ENCODE results near the gene EMC6.

EMC6 gene

DNA sequence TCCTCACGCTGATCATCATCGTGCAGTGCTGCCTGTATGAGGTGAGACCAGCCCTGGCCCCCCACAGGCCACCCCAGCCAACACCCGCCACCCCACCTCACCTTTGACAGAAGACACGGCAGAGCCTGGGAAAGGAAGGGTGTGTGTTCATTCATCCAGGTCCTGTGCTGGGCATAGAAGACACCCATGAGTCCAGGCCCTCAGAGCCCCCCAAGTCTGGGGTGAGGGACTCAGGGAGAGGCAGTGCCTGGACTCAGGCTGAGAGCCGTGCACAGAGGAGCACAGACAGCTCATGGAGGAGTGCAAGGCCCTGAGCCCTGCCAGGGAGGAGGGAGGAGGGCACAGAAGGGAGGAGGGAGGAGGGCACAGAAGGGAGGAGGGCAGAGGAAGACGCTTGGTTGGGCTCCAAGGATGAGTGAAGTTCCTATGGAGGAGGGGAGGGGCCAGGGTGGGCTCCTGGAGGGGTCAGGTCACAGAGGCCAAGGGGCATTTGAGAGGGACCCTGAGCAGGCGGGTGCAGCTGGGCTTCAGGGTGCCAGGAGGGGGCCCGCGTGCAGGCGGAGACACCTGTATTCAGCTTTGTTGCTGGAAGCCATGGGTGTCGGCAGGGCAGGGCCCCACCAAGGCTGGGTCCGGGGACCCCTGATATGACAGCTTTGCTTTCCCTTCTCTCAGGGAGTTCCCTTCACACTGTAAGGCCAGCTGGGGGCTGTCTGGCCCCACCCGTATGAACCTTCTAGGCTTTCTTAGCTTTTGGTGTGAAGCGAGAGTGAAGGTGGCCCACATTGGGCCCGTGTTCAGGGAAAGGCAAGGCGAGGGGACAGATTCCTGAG lies 11.6 kb upstream of the EMC6 start:
- DNase-seq = no peak

DNA sequence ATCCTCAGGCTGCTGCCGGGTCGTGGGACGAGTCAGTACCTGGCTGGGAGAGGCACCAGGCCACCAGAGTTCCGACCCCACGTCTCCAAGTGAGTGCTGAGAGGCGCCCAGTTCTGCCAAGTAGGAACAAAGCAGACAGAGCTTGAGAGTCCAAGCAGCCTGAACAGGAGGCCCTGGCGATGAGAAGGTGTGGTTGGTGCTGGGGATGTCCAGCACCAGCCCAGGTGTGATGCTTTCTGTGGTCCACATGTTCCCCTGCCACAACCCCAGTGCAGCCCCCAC lies 11.1 kb upstream of the EMC6 start:
- no peak for DNase-seq

DNA sequence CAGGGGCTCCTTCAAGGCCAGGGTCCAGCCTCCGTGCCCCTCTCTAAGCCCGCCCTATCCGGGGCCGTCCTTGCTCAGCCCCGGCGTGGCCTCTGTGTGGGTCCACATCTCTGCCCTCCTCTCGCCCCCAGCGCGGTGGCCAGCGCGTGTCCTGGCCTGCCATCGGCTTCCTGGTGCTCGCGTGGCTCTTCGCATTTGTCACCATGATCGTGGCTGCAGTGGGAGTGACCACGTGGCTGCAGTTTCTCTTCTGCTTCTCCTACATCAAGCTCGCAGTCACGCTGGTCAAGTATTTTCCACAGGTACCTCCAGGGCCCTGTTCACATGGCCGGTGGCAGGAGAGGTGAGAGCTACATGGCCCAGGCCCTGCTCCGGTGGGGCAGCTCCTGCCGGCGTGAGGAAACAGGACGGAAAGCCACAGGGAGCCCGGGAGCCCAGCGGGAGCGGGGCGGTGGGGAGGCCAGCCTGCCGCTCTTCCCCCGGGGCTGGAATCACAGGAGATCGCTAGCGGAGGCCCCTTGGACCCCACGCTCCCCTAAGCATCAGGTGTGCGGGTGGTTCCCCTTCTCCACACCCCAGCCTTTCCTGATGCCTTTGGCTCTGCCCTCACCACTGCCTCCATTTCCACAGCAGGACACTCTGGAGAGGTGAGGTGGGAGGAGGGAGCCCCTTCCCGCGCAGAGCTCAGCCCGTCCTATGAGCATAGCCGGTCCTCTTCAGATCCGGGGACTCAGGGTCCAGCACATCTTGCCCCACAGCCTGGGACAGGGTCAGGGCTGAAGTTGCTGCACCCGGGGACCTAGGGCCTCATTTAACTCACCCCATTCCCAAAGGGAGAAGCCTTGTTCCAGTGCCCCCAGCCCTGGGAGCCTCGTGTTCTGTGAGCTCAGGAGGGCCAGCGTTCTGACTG lies 10.5 kb upstream of the EMC6 start:
- DNase-seq = no peak

DNA sequence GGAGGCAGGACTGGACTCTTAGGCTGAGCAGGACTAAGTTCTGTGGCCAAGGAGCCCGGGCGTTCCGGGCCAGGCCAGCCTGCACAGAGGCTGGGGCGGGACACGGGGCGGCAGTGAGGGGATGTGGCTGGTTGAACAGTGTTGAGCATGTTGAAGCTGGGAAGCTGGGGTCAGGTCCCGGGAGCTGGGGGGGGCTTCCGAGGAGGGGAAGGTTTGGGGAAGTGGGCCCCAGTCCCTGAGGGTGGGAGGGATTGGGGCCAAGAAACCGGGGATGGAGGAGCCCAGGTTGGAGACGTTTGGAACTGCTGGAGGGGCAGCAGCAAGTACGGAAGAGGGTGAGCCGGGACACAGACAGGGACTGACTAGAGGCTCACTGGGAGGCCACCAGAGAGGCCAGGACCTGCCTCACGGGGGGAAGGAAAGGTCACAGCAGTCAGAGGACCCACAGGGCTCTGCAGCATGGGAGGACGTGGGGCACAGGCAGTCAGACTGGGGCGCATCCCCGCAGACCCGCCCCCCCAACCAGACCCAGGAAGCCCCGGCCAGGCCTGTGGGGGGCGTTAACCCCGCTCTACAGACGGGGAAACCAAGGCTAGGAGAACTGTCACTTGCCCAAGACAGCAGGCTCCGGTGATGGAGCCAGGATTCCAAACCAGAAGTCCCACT lies 9.7 kb upstream of the EMC6 start:
- DNase-seq = no peak

DNA sequence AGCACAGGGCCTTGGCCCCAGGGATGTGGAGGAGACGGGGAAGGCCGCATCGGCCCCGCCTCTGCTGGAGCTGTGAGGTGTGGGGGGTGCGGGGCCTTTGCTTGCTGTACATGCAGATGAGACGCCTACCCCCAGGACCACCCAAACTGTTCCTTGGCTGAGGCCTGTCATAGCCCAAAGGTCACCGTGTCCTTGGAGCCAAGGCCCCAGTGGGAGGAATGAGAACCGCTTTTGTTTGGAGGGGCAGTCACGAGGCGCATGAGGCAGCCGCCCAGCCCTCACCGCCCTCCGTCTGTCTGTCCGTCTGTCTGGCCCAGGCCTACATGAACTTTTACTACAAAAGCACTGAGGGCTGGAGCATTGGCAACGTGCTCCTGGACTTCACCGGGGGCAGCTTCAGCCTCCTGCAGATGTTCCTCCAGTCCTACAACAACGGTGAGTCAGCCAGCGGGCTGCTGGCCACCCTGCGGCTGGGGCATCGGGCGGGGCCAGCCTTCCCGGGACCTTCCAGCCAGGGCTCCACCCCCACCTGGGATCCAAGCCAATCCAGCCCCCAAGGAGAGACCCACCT lies 9.0 kb upstream of the EMC6 start:
- DNase-seq = no peak

DNA sequence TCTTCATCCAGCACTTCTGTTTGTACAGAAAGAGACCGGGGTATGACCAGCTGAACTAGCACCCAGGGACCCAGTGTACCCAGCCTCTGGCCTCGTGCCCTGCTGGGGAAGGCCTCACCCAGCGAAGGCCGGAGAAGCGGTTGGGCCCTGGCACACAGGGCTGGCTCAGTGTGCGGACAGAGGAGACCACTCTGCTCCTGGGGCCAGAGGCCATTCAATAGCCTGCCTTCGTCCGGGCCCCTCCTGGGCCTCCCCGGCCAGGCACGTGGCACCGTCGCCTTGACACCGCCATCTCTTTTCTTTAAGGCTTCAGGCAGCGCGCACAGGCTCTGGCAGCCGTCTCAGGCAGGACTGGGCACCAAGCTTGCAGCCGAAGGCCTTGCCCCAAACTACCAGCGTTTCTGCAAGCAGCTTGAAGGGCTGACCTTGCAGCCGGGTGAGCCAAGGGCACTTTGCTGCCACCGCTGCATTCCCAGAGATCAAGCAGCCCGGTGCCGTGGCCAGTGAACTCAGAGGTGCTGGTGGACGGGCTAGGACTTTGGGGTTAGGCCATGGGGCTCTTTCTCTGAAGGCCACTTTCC lies 8.2 kb upstream of the EMC6 start:
- no peak for DNase-seq

DNA sequence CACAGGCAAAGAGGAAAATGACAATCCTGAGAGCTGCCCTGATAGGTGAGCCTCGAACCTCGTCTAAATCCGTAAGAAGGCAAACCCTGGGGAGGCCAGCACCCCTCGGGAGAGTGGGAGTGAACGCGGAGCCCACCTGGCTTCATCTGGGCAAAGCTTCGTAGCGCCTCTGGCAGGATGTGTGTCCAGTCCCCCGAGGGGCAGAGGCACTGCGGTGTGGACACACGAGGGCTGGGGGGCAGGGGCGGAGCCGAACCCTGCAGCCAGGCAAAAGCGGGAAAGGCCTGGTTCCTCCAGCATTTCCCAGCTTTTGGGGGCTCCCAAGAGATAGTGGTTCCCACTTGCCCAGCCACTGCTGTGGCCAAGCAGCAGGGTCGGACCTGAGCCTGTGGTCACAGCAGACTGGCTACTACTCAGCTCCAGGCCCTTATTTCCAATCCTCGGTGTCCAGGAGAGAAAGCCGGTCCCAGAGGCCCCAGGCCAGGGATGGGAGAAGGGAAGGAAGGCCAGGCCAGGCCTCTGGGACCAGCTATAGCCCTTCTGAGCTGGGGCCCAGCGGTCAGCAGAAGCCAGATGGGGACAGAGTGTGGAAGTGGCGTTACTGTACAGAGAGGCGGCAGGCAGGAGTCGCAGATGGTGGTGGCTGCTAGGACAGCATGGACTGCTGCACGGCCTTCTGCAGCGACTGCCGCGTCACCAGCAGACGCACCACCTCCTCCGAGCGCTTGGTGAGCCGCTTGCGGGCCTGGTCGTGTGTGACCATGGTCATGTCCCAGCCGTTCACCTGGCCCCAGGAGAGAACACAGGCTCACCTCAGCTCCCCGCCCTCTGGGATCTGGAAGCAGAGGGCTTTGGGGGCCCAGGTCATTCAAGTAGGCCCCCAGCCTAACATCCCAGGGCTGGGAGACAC lies 5.3 kb upstream of the EMC6 start:
- DNase-seq = no peak

DNA sequence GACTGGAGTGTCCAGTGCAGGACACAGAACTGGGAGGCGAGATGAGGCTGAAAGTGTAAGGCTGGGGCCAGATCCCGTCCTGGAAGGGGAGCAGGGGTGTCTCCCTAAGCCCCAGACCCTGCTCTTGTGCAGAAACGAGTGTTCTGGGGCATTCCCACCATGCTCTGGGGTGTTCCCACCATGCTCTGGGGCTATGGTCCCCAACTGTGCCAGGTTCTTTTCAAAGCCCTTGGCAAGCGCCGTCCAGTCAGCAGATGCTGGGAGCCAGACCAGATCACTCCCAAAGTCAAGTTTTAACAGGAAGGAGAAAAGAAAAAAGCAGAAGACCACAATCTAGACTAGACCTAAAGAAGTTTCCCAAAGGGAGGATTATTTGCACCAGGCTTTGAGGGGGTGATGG lies 2.8 kb upstream of the EMC6 start:
- no peak for DNase-seq

DNA sequence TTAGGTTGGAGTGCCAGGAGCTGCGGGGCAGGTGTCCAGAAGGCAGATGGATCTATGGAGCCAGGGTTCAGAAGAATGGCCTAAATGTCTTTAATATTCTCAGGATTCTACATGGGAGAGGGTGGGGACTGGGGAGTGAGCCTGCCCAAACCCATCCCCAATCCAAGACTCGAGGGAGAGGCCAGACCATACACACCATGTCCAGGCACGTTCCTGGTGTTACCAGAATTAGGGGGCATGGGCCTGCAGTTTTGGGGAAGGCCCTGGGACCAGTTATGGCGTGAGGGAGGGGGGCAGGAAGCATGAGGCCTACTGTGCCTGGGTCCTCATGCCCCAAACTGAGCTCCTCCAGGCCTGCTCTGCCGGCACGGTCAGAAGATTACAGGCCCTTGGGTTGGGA lies 2.1 kb upstream of the EMC6 start:
- no peak for DNase-seq

DNA sequence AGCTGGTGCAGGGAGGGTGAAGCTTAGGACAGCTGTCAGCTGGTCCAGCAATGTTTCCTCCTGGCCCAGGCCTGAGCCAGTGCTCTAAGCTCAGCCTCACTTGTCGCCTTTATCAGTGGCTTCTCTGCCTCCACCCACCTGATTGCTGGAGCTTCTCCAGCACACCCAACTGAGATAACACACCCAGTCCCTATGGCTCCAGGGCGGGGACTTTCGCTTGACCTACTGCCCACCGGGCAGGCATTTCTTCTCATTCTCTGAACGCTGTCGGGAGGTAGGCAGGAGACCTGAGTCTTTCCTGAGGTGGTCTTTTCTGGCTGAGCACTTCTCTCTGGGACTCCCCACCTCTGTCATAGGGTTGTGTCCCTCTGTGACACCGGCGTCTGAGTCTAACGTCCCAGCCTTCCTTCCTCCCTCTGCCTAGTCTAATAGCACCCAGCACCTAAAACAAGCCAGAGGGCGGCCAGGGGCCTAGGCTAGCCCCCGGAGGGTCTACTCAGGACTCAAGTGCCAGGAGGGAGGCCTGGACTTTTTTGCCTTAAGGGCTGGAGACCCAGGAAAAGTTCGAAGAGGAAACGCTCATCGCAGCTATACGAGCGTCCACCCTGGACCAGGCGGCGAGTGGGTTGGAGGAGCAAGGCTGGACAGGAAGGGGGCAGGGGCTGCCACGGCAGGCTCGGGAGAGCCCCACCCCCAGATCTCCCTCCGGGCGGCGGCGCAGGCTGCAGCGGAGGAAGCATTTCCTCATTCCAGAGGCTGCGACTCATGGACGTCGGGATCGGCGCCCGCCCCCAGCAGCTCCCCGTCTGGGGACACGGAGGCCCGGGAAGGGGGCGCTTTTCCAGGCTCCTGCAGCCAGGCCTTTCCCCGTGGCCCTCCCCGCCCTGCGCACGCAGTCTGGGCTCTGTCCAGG lies 990 bp upstream of the EMC6 start:
- DNase-seq = no peak

DNA sequence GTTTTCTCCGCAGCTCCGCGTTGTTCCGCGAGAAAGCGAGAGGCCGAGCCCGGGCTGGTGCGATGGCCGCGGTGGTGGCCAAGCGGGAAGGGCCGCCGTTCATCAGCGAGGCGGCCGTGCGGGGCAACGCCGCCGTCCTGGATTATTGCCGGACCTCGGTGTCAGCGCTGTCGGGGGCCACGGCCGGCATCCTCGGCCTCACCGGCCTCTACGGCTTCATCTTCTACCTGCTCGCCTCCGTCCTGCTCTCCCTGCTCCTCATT lies 404 bp downstream of the EMC6 start:
- no peak for DNase-seq

DNA sequence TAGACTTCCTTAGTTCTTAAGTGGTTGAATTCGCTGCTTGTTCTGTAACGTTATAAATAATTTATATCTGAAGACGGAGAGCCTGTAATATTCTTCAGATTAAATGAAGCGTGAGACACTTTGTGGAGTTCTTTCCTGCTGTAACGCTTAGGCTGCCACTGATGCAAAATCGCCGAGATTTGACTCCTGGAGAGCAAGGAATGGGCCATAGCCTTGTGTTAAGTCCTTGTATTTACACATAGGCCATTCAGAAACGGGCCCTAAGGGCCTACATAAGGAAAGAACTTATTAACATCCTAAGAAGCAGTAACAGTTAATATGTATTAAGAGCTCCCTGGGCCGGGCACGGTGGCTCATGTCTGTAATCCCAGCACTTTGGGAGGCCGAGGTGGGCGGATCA lies 936 bp downstream of the EMC6 start:
- DNase-seq = no peak

DNA sequence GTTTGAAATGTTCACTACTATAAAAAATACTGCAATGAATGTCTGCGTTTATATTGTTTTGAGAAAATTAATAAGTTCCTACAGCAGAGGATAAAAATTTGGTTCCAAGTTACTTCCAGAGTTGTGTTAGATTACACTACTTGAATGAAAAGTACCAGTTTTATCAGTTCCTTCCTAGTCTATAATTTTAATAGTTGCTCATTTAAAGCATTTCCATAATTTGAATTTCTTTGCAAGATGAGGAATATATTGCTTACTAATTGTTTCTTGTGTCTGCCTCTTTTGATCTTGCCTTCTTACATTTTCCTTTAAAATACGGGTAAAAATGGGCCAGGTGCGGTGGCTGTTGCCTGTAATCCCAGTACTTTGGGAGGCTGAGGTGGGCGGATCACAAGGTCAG lies 4.0 kb downstream of the EMC6 start:
- no peak for DNase-seq

DNA sequence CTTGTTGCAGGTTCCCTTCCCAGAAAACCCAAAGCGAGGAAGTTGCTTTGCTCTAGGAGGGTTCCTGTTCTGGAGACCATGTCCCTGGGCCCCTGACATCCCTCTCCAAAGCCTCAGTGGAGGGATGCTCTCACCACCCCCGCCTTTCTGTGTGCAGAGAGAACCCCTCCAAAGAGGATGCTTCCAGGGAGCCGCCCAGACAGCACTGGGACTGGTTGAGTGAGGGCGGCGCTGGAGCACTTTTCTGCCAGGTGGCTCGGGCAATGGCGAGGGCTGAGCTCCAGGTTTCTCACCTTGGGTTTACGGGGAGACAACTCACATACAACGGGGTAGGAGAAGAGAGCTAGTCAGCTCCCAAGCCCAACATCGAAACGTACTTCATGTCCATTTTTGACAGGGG lies 7.3 kb downstream of the EMC6 start:
- no peak for DNase-seq

DNA sequence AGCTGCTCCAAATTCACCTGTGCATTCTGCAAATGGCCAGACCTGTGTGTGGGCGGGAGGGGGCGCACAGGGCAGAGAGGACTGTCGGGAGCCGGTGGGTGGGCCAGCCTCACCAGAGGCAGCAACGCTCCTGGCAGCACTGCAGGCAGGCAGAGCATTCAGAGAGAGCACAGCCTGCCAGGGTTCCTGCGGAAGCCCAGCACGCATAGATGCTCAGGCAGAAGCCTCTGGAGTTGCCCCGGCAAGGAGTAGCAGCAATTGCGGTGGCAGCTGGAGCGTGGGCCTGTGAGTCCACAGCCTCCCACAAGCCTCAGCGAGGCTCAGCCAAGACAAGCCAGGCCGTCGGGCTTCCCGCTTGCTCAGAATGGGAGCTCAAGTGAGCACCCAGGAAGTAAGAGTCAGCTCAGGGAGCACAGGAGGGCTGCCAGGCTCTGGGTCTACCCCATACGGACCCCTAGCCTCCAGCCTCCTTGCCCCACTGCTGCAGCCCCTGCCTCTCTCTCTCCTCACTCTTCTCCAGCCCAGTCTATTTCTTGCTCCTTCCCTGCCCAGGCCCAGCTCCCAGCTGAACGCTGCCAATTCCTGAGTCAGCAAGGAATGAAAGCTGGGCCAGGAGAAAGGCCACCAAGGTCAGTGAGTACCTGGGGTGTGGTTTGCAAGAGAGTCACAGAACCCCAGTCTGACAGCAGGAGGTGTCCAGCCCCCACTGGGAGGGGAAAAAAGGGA lies 9.6 kb downstream of the EMC6 start:
- no peak for DNase-seq

DNA sequence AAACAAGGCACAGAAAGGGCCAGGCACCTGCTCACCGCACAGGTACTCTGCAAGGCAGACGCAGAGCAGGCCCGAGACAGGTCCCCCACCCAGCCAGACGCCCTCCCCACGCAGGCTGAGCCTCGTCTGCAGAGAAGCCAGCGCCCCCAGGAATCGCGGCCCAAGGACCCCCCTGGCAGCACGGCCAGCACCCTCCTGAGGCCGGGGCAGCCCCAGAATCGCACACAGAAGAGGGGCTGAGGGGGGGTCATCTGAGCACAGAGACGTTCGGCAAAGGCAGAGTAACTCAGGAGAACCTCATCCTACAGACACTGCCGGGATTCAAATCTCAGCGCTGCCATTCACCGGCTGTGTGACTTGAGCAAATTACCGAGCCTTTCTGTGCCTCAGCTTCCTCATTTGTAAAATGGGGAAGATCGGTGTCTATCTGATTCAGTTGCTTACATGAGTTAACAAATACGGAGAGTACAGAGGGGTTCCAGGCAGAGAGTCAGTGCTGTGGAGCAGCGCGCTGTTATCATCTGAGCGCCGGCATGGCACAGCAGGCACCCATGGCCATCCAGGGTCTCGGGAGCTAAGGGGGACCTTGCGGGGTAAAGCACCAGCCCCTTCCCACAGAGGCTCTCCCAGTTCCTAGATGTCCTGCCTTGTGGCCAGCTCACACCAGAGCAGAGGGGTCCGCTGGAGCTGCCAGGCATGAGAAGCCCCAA lies 10.4 kb downstream of the EMC6 start:
- no peak for DNase-seq

DNA sequence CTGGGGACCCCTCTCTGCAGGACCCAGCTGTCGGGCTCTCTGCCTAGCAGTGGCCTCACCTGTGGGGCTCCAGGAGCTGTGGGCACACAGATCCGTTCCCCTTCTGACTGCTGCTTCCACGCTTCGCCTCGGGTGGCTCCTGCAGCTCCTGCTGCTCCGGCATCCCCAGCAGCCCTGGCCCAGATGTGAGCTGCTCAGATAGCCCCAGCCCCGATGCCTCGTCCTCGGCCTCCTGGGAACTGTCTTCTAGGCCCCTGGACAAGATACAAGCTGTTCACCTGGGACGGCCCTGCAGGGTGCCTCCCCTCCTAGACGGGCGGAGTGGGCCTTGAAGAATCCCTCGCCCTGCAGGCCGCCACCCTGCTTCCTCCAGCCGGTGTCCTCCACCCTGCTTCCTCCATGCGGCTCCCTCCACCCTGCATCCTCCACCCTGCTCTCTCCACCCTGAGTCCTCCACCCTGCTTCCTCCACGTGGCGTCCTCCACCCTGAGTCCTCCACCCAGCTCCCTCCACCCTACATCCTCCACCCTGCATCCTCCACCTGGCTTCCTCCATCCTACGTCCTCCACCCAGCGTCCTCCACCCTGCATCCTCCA lies 11.0 kb downstream of the EMC6 start:
- no peak for DNase-seq

DNA sequence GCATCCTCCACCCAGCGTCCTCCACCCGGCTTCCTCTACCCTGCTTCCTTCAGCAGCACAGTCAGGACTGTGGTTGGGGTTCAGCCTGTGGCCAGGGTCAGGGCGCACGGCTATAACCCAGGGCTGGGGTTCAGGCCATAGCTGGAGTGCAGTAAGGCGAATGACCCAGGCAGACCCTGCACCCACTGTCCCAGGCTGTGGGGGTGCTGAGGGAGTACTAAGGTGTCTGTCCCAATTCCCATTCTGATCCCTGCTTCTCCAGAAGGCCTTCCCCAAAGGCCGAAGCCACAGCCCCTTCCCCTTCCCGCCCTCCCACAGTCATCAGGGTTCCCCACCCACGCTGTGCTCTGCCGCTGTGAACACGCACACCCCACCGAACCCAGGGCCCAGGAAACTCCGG lies 12.4 kb downstream of the EMC6 start:
- DNase-seq = no peak

DNA sequence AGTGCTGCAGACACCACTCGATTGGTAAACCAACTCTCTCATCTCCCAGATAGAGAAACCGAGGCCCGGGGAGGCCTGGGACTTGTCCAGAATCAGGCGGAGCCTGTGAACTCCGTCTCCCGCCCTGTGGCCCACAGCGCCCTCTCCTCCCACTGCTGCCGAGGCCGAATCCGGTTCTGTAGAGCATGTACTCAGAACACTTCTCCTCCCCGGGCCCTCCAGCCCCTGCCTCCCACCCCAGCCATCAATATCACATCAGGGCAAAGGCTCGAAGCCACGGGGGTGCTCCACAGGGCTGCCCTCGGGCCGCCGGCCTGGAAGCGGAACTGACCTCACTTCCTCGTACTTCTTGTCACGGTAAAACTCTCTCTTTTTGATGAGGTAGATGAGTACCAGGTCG lies 13.0 kb downstream of the EMC6 start:
- DNase-seq = no peak

All from CD4-positive, alpha-beta T cell treated with Interleukin-1 beta for 1 hour (primary cell).